GM23248 (cell line): ENCODE data around the gene WDR82.

Experiments
- EZH2 ChIP-seq: fragments of 200-600 bp; sonication (generic); IDR thresholded peaks from 2 replicates; pipeline ENCODE4 v1.6.1; 2018; ENCODE audit warnings: antibody characterized with exemption, mild to moderate bottlenecking; ENCODE audit not compliant: insufficient read depth, poor library complexity, severe bottlenecking
- EZH2phosphoT487 ChIP-seq: fragments of 200-600 bp; sonication (generic); IDR thresholded peaks from 2 replicates; pipeline ENCODE4 v1.6.1; 2018; ENCODE audit warnings: antibody characterized with exemption, moderate library complexity, mild to moderate bottlenecking, low read depth; ENCODE audit not compliant: insufficient read depth

- no peak for TF ChIP-seq EZH2
- TF ChIP-seq EZH2phosphoT487: no peak
Measured at GRCh38 chr3:52292247-52293065, 14.0 kb upstream of the WDR82 start.
